K562 (cell line): ENCODE results near the gene MICU2. TPM values are rescaled to one million over a fixed set of nuclear protein-coding genes. Genes with fewer than 3 reads are reported as not detected.

Experiments
- BDP1 ChIP-seq: IDR thresholded peaks from 3 replicates; pipeline ENCODE4 v1.6.1; 2011; ENCODE audit not compliant: insufficient read length, insufficient read depth
- CEBPB ChIP-seq: fragments of 450-650 bp; IDR thresholded peaks from 2 replicates; pipeline ENCODE4 v1.6.1; 2016; ENCODE audit warnings: missing genetic modification characterization, missing compliant biosample characterization
- CREB3 ChIP-seq: fragments of 450-650 bp; conservative IDR thresholded peaks from 2 replicates; pipeline ENCODE4 v1.6.1; 2016; ENCODE audit warnings: missing genetic modification characterization, low read depth, mild to moderate bottlenecking, missing compliant biosample characterization, moderate library complexity
- DNMT1 ChIP-seq: fragments of 450-650 bp; IDR thresholded peaks from 2 replicates; pipeline ENCODE4 v1.6.1; 2016; ENCODE audit warnings: antibody characterized with exemption, mild to moderate bottlenecking
- EGR1 ChIP-seq: fragments of 450-650 bp; conservative IDR thresholded peaks from 2 replicates; pipeline ENCODE4 v1.6.1; 2017; ENCODE audit warnings: mild to moderate bottlenecking
- IFI16 ChIP-seq: fragments of 250-450 bp; sonication (Bioruptor Pico); IDR thresholded peaks from 2 replicates; pipeline ENCODE4 v2.1.2; 2022; ENCODE audit warnings: mild to moderate bottlenecking, inconsistent platforms
- JUN ChIP-seq, 2 experiments: sonication (generic) in 1 of 2; formaldehyde crosslinking in 1 of 2; IDR thresholded peaks; 2 replicates each; pipeline versions ENCODE4 v1.6.1 to v1.8.0; 2012 to 2022; ENCODE audit warnings: borderline replicate concordance in 2 of 2, mild to moderate bottlenecking in 2 of 2, improper control_type of control experiment in 1 of 2, low read depth in 1 of 2, low read length in 1 of 2, missing genetic modification reagents in 1 of 2
- MAFG ChIP-seq: fragments of 450-650 bp; conservative IDR thresholded peaks from 2 replicates; pipeline ENCODE4 v1.6.1; 2016; ENCODE audit warnings: missing genetic modification characterization, missing compliant biosample characterization
- MLLT1 ChIP-seq, 2 experiments: fragments of 450-650 bp; IDR thresholded peaks; 2 replicates each; pipeline ENCODE4 v1.6.1; 2016
- NCOR1 ChIP-seq: fragments of 450-650 bp; IDR thresholded peaks from 2 replicates; pipeline ENCODE4 v1.6.1; 2016; ENCODE audit warnings: mild to moderate bottlenecking, moderate library complexity
- NFYB ChIP-seq: IDR thresholded peaks from 2 replicates; pipeline ENCODE4 v1.6.1; 2011; ENCODE audit warnings: mild to moderate bottlenecking, moderate library complexity; ENCODE audit not compliant: insufficient read length; ENCODE audit errors: extremely low read depth
- PTBP1 ChIP-seq: fragments of 200-400 bp; formaldehyde crosslinking; IDR thresholded peaks from 2 replicates; pipeline ENCODE4 v1.6.1; 2017; ENCODE audit warnings: low read depth, low read length
- SMARCA4 ChIP-seq: fragments of 450-650 bp; IDR thresholded peaks from 2 replicates; pipeline ENCODE4 v1.6.1; 2016
- SMARCB1 ChIP-seq: IDR thresholded peaks from 2 replicates; pipeline ENCODE4 v1.6.1; 2011; ENCODE audit warnings: improper control_type of control experiment, low read depth; ENCODE audit not compliant: insufficient read length
- SNIP1 ChIP-seq: fragments of 450-650 bp; IDR thresholded peaks from 2 replicates; pipeline ENCODE4 v1.7.1; 2017; ENCODE audit warnings: low read depth, mild to moderate bottlenecking
- TAL1 ChIP-seq: fragments of 450-650 bp; IDR thresholded peaks from 2 replicates; pipeline ENCODE4 v1.6.1; 2016; ENCODE audit warnings: mild to moderate bottlenecking
- U2AF2 ChIP-seq: fragments of 200-400 bp; formaldehyde crosslinking; optimal IDR thresholded peaks from 2 replicates; pipeline ENCODE3; 2017; ENCODE audit warnings: low read depth, mild to moderate bottlenecking, low read length
- ZBTB2 ChIP-seq: fragments of 450-650 bp; IDR thresholded peaks from 2 replicates; pipeline ENCODE4 v1.6.1; 2016; ENCODE audit warnings: antibody characterized with exemption
- ZKSCAN1 ChIP-seq: fragments of 150-350 bp; IDR thresholded peaks from 2 replicates; pipeline ENCODE4 v1.6.1; 2016; ENCODE audit warnings: low read depth, low read length
- ZNF445 ChIP-seq: fragments of 250-450 bp; sonication (Bioruptor Pico); IDR thresholded peaks from 2 replicates; pipeline ENCODE4 v1.4.0; 2020; ENCODE audit warnings: low read depth, mild to moderate bottlenecking, moderate library complexity
- ZNF592 ChIP-seq: fragments of 450-650 bp; IDR thresholded peaks from 2 replicates; pipeline ENCODE4 v1.6.1; 2017; ENCODE audit warnings: antibody characterized with exemption, mild to moderate bottlenecking
- ZNF655 ChIP-seq: fragments of 250-450 bp; sonication (Bioruptor Pico); IDR thresholded peaks from 2 replicates; pipeline ENCODE4 v1.5.0; 2021
- polyA plus RNA-seq, 8 experiments: library from polyadenylated mRNA; depleted of rRNA in 4 of 8; stranded (reverse) in 5 of 8; unstranded in 3 of 8; fragments of >200 nt; fragmentation: Nextera tagmentation in 2 of 8; fragmentation: Illumina TruSeq in 1 of 8; extraction: Ambion mirVana in 2 of 8; extraction: Trizol in 1 of 8; gene quantifications; 2 replicates each; pipeline versions ENCODE4 v1.2.1 to v1.2.3, GENCODE V29; 2011 to 2014; ENCODE audit warnings: inconsistent platforms in 1 of 8, missing spikeins in 1 of 8
- total RNA-seq, 7 experiments: library from RNA; depleted of rRNA in 6 of 7; stranded (reverse); fragments of >200 nt in 6 of 7; fragmentation: Illumina TruSeq in 2 of 7; extraction: Trizol in 2 of 7; gene quantifications; 2 replicates each; pipeline versions ENCODE4 v1.2.1 to v1.2.3, GENCODE V29; 2011 to 2021; ENCODE audit warnings: low replicate concordance in 1 of 7

Gene MICU2
- total and polyA plus RNA-seq, 9 of the 15 experiments (the other 6 are each of a cell fraction or from before 2014, with no cell fraction given), result 9.1 to 41.8 (median 33.4) TPM

GRCh38 chr13:21567714-21568113 is 36.3 kb downstream of the MICU2 start (continued):
- TF ChIP-seq TAL1 (peak; percentile 69), SNIP1 (no peak), ZBTB2 (no peak; the same call in 1 of the 2 replicates), DNMT1 (no peak), ZNF445 (CRISPR knock-in tag) (no peak), ZNF655 (CRISPR knock-in tag) (no peak), ZKSCAN1 (no peak), MAFG (tag) (peak; percentile 66), ZNF592 (no peak), SMARCA4 (peak; percentile 90), EGR1 (peak; percentile 51), IFI16 (CRISPR knock-in tag) (no peak), MLLT1 (IDR thresholded peaks at IDR 0.05) (no peak), JUN (IDR thresholded peaks at IDR 0.05; ENCODE audit: borderline replicate concordance, low read depth, low read length) (no peak), JUN (CRISPR knock-in tag; IDR thresholded peaks at IDR 0.05; ENCODE audit: borderline replicate concordance) (no peak), NFYB (no peak), NCOR1 (peak; percentile 73), SMARCB1 (peak; percentile 98), CEBPB (tag) (no peak), PTBP1 (no peak), U2AF2 (no peak), BDP1 (no peak), CREB3 (no peak)
